Vagina (tissue), 2 donors: ENCODE measurements around the gene WAPL. TPM values are rescaled to one million over a fixed set of nuclear protein-coding genes. Genes with fewer than 3 reads are reported as not detected.
"Not testable (repeated sequence)": the region's sequence is repeated elsewhere in the genome, so short reads cannot be mapped to it uniquely, and the experiment has no call there.

Source experiments
- DNase-seq, 2 donors: peaks; one replicate each; pipeline ENCODE4 v3.0.0-alpha.2; 2017; ENCODE audit errors: extremely low spot score in 2 of 2
- H3K27ac ChIP-seq: fragments of 200-600 bp; sonication (generic); one replicate; pipeline ENCODE4 v1.5.1; 2019
- H3K27me3 ChIP-seq: fragments of 200-600 bp; sonication (generic); one replicate; pipeline ENCODE4 v1.5.1; 2019
- H3K36me3 ChIP-seq, 2 donors: fragments of 200-600 bp; sonication (generic); one replicate each; pipeline ENCODE4 v1.5.1; 2017 to 2019
- H3K4me1 ChIP-seq: fragments of 200-600 bp; sonication (generic); one replicate; pipeline ENCODE4 v1.5.1; 2019
- H3K4me3 ChIP-seq, 2 donors: fragments of 200-600 bp; sonication (generic); 1 replicate in 1 of 2; 2 replicates in 1 of 2; pipeline ENCODE4 v1.5.1; 2016 to 2019
- H3K9me3 ChIP-seq: fragments of 200-600 bp; sonication (generic); one replicate; pipeline ENCODE4 v1.5.1; 2019
- CTCF ChIP-seq, 3 experiments: fragments of 450-650 bp in 2 of 3; fragments of 200-600 bp in 1 of 3; sonication (generic) in 1 of 3; IDR thresholded peaks; one replicate each; pipeline ENCODE4 v1.5.1; 2017 to 2019; ENCODE audit warnings: antibody characterized with exemption in 3 of 3, mild to moderate bottlenecking in 2 of 3, moderate library complexity in 2 of 3
- POLR2A ChIP-seq, 2 donors: fragments of 450-650 bp; IDR thresholded peaks; one replicate each; pipeline ENCODE4 v1.6.1; 2017; ENCODE audit warnings: antibody characterized with exemption in 2 of 2, mild to moderate bottlenecking in 2 of 2, moderate library complexity in 2 of 2
- POLR2AphosphoS5 ChIP-seq, 2 donors: sonication (generic); formaldehyde crosslinking; IDR thresholded peaks; one replicate each; pipeline ENCODE4 v1.9.0; 2017; ENCODE audit warnings: antibody characterized with exemption in 2 of 2, mild to moderate bottlenecking in 2 of 2, low read depth in 1 of 2; ENCODE audit not compliant: insufficient read depth in 1 of 2
- intact Hi-C: fragments of 100-400 bp; cut with DNase I; formaldehyde crosslinking; loops from one replicate; pipeline ENCODE4 v1.15.1; 2023
- total RNA-seq: library from RNA; depleted of rRNA; stranded (reverse); fragments of >200 nt; gene quantifications from one replicate; pipeline ENCODE4 v1.2.3, GENCODE V29; 2016

Gene WAPL
- 26.5 TPM for total RNA-seq

GRCh38 chr10:86521678-86522509, at the start of gene WAPL:
TSS of gene WAPL (minus strand) at chr10:86521792. CDS start at chr10:86518069, 3,723 bp downstream.
- H3K4me1 ChIP-seq, result peaks cover 60% of the 10 kb centered on the region
- peaks cover 0 to 9% of the 10 kb centered on the region in 2 donors for H3K36me3 ChIP-seq
- peak within 1 kb of the TSS; percentile 82 to 94 for H3K4me3 ChIP-seq
- no peaks in the 10 kb centered on the region for H3K9me3 ChIP-seq
- intact Hi-C loops, result no loop called here
- H3K27me3 ChIP-seq, result no peaks in the 10 kb centered on the region
- peak within 1 kb of the TSS; percentile 96 for H3K27ac ChIP-seq
- TF ChIP-seq POLR2AphosphoS5 (IDR thresholded peaks at IDR 0.05; ENCODE audit: insufficient read depth in 1 of 2, low read depth in 1 of 2) (peak; percentile 8 to 72), CTCF (IDR thresholded peaks at IDR 0.05) (no peak), POLR2A (IDR thresholded peaks at IDR 0.05) (peak in 1 of 2 donors; percentile 50)
- peak in 1 of 2 donors; percentile 95 for DNase-seq

- no peak for DNase-seq
- H3K36me3 ChIP-seq, result no peaks in the 10 kb centered on the region
- TF ChIP-seq POLR2AphosphoS5 (IDR thresholded peaks at IDR 0.05; ENCODE audit: insufficient read depth in 1 of 2, low read depth in 1 of 2) (no peak), CTCF (IDR thresholded peaks at IDR 0.05) (no peak), POLR2A (IDR thresholded peaks at IDR 0.05) (no peak)
- no peaks in the 10 kb centered on the region for H3K27me3 ChIP-seq
- no peak overlapping the region for H3K4me3 ChIP-seq
- H3K4me1 ChIP-seq, result no peaks in the 10 kb centered on the region
- peaks cover 5% of the 10 kb centered on the region for H3K9me3 ChIP-seq
- intact Hi-C loops, result no loop called here
- no peak overlapping the region for H3K27ac ChIP-seq
Measured at GRCh38 chr10:86569335-86569734, 47.7 kb upstream of the WAPL start.

GRCh38 chr10:86566518-86566917, 44.9 kb upstream of the WAPL start:
- intact Hi-C loops, H3K4me1 ChIP-seq, H3K27me3 ChIP-seq, H3K36me3 ChIP-seq, H3K9me3 ChIP-seq, H3K27ac ChIP-seq, DNase-seq, H3K4me3 ChIP-seq: not testable (repeated sequence)

GRCh38 chr10:86563338-86563737, 41.7 kb upstream of the WAPL start:
- H3K4me3 ChIP-seq, H3K4me1 ChIP-seq, H3K36me3 ChIP-seq, H3K27me3 ChIP-seq, DNase-seq, H3K9me3 ChIP-seq, intact Hi-C loops, H3K27ac ChIP-seq: not testable (repeated sequence)

- H3K4me3 ChIP-seq, H3K27ac ChIP-seq, H3K4me1 ChIP-seq, intact Hi-C loops, H3K27me3 ChIP-seq, H3K9me3 ChIP-seq, H3K36me3 ChIP-seq, DNase-seq: not testable (repeated sequence)
Measured at GRCh38 chr10:86558695-86559094, 37.1 kb upstream of the WAPL start.

- no peak overlapping the region for H3K27ac ChIP-seq
- no peaks in the 10 kb centered on the region for H3K9me3 ChIP-seq
- no peaks in the 10 kb centered on the region for H3K36me3 ChIP-seq
- no peaks in the 10 kb centered on the region for H3K27me3 ChIP-seq
- DNase-seq, result no peak
- intact Hi-C loops, result no loop called here
- H3K4me1 ChIP-seq, result peaks cover 5% of the 10 kb centered on the region
- TF ChIP-seq POLR2A (IDR thresholded peaks at IDR 0.05), result no peak
- TF ChIP-seq CTCF (IDR thresholded peaks at IDR 0.05), result no peak
- H3K4me3 ChIP-seq, result no peak overlapping the region
Measured at GRCh38 chr10:86556933-86557649, 35.5 kb upstream of the WAPL start.
